SH-SY5Y (cell line): Measurements from ENCODE around the gene HMOX1.

Experiments
- GATA2 ChIP-seq: IDR thresholded peaks from 2 replicates; pipeline ENCODE4 v1.6.1; 2011; ENCODE audit warnings: mild to moderate bottlenecking, low read depth, low read length
- GATA3 ChIP-seq: IDR thresholded peaks from 2 replicates; pipeline ENCODE4 v1.6.1; 2011; ENCODE audit warnings: low read depth, mild to moderate bottlenecking, low read length, moderate library complexity

GRCh38 chr22:35431483-35432227 is 50.8 kb downstream of the HMOX1 start:
- TF ChIP-seq GATA2 (no peak), GATA3 (no peak)
